ENCODE data around the gene ADAMTS8. TPM values are rescaled to one million over a fixed set of nuclear protein-coding genes. Genes with fewer than 3 reads are reported as not detected.
"Not testable (repeated sequence)": the region's sequence is repeated elsewhere in the genome, so short reads cannot be mapped to it uniquely, and the experiment has no call there.

ADAMTS8 gene
- total RNA-seq, 2 donors from 2014 or later = 0.66 TPM; not detected in 1

DNA sequence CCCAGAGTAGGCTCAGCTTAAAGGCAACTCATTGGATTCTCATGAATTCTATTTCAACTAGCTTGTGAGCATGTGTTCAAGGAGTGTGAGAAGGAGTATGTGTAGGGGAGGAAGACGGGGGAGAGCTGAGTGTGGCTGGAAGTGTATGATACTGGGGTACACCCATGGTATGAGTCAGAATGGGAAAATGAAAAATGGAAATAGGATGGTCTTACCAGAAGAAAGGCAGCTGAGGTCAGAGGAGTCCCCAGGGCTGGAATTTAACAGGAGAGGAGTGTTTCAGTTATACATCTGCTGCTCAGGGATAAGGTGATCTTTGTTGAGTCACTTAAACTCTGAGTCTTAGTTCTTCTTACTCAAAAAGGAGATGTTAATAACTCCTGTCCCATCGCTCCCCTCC lies 13.3 kb upstream of the ADAMTS8 start:
- no peak for ATAC-seq
- DNase-seq = no peak
- Histone ChIP-seq H3K4me3 (no peak overlapping the region), H3K27me3 (no peaks in the 10 kb centered on the region), H3K27ac (no peak overlapping the region), H3K36me3 (replicated peaks in 1 of 2; ENCODE audit: insufficient read depth in 1 of 2, low read depth in 2 of 2) (no peaks in the 10 kb centered on the region), H3K9me3 (no peaks in the 10 kb centered on the region), H3K4me1 (no peaks in the 10 kb centered on the region)
- intact Hi-C loops (cut with DNase I) = no loop called here
- WGBS, 2 donors = 87 to 90% methylated on average over 2 of the region's 2 CpGs
- TF ChIP-seq POLR2A (IDR thresholded peaks at IDR 0.05) = no peak
- TF ChIP-seq, protein P1, sequence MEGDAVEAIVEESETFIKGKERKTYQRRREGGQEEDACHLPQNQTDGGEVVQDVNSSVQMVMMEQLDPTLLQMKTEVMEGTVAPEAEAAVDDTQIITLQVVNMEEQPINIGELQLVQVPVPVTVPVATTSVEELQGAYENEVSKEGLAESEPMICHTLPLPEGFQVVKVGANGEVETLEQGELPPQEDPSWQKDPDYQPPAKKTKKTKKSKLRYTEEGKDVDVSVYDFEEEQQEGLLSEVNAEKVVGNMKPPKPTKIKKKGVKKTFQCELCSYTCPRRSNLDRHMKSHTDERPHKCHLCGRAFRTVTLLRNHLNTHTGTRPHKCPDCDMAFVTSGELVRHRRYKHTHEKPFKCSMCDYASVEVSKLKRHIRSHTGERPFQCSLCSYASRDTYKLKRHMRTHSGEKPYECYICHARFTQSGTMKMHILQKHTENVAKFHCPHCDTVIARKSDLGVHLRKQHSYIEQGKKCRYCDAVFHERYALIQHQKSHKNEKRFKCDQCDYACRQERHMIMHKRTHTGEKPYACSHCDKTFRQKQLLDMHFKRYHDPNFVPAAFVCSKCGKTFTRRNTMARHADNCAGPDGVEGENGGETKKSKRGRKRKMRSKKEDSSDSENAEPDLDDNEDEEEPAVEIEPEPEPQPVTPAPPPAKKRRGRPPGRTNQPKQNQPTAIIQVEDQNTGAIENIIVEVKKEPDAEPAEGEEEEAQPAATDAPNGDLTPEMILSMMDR (IDR thresholded peaks at IDR 0.05) = no peak

GRCh38 chr11:130439876-130440275 lies 11.5 kb upstream of the ADAMTS8 start:
- no peak overlapping the region for H3K27ac ChIP-seq
- H3K36me3 ChIP-seq (replicated peaks in 1 of 2; ENCODE audit: insufficient read depth in 1 of 2, low read depth in 2 of 2) = no peaks in the 10 kb centered on the region
- ATAC-seq (no peak), DNase-seq (no peak)
- intact Hi-C loops (cut with DNase I) = no loop called here
- no peaks in the 10 kb centered on the region for H3K27me3 ChIP-seq
- 76% methylated on average over 6 of the region's 6 CpGs for WGBS, 2 donors
- no peak overlapping the region for H3K4me3 ChIP-seq
- peaks cover 4% of the 10 kb centered on the region for H3K4me1 ChIP-seq
- TF ChIP-seq POLR2A (IDR thresholded peaks at IDR 0.05) = no peak
- TF ChIP-seq, protein P1 (IDR thresholded peaks at IDR 0.05) = no peak
- H3K9me3 ChIP-seq = no peaks in the 10 kb centered on the region

- TF ChIP-seq, protein P1 (IDR thresholded peaks at IDR 0.05) = no peak
- no peak for TF ChIP-seq POLR2A (IDR thresholded peaks at IDR 0.05)
- WGBS, 2 donors = 70 to 82% methylated on average over 4 of the region's 4 CpGs
- intact Hi-C loops (cut with DNase I) = no loop called here
Measured at GRCh38 chr11:130439160-130439519, 10.7 kb upstream of the ADAMTS8 start.

GRCh38 chr11:130438401-130439159 lies 10.2 kb upstream of the ADAMTS8 start:
- ATAC-seq; DNase-seq; H3K27me3 ChIP-seq; H3K27ac ChIP-seq; H3K9me3 ChIP-seq; H3K36me3 ChIP-seq (replicated peaks in 1 of 2; ENCODE audit: insufficient read depth in 1 of 2, low read depth in 2 of 2); H3K4me3 ChIP-seq; intact Hi-C loops (cut with DNase I); H3K4me1 ChIP-seq: not testable (repeated sequence)
- WGBS, 2 donors = 79 to 86% methylated on average over 10 of the region's 10 CpGs

More at GRCh38 chr11:130439160-130439519, 10.7 kb upstream of the ADAMTS8 start:
- Histone ChIP-seq H3K36me3 (replicated peaks in 1 of 2; ENCODE audit: insufficient read depth in 1 of 2, low read depth in 2 of 2) (no peaks in the 10 kb centered on the region), H3K4me1 (peaks cover 4% of the 10 kb centered on the region), H3K27ac (no peak overlapping the region), H3K4me3 (no peak overlapping the region), H3K27me3 (no peaks in the 10 kb centered on the region), H3K9me3 (no peaks in the 10 kb centered on the region)
- ATAC-seq (no peak), DNase-seq (no peak)

- ATAC-seq (no peak), DNase-seq (no peak)
- no peaks in the 10 kb centered on the region for H3K27me3 ChIP-seq
- H3K9me3 ChIP-seq = no peaks in the 10 kb centered on the region
- H3K4me1 ChIP-seq = peaks cover 4% of the 10 kb centered on the region
- no peak overlapping the region for H3K27ac ChIP-seq
- TF ChIP-seq POLR2A (IDR thresholded peaks at IDR 0.05) = no peak
- TF ChIP-seq, protein P1 (IDR thresholded peaks at IDR 0.05) = no peak
- 80 to 86% methylated on average over 7 of the region's 7 CpGs for WGBS, 2 donors
- H3K36me3 ChIP-seq (replicated peaks in 1 of 2; ENCODE audit: insufficient read depth in 1 of 2, low read depth in 2 of 2) = no peaks in the 10 kb centered on the region
- no peak overlapping the region for H3K4me3 ChIP-seq
- intact Hi-C loops (cut with DNase I) = no loop called here
Measured at GRCh38 chr11:130437848-130438247, 9.4 kb upstream of the ADAMTS8 start.
